ENCODE results near the gene TSC22D2.

TSC22D2 gene

DNA sequence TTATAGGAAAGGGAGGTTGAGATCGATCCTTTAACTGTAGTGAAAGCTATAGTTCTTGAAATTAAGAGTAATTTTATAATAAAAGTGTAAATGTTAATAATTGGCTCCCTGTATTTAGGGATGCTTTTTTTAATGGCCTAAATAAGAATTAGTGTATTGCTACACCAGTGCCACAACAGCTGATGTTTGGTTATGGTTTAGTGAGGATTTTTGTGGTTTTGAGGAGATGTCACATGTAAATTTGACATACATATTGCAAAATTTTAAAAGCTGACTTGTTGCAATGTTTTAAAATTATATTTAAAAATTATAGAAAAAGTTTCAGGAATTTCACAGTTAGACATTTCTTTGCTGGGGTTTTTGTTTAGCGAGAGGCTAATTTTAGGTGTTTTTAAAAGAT, 3.9 kb downstream of the TSC22D2 start:
- TF ChIP-seq, protein P1, sequence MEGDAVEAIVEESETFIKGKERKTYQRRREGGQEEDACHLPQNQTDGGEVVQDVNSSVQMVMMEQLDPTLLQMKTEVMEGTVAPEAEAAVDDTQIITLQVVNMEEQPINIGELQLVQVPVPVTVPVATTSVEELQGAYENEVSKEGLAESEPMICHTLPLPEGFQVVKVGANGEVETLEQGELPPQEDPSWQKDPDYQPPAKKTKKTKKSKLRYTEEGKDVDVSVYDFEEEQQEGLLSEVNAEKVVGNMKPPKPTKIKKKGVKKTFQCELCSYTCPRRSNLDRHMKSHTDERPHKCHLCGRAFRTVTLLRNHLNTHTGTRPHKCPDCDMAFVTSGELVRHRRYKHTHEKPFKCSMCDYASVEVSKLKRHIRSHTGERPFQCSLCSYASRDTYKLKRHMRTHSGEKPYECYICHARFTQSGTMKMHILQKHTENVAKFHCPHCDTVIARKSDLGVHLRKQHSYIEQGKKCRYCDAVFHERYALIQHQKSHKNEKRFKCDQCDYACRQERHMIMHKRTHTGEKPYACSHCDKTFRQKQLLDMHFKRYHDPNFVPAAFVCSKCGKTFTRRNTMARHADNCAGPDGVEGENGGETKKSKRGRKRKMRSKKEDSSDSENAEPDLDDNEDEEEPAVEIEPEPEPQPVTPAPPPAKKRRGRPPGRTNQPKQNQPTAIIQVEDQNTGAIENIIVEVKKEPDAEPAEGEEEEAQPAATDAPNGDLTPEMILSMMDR (IDR thresholded peaks at IDR 0.05), result no peak
- Histone ChIP-seq H3K4me3 (peak overlapping the region; percentile 92), H3K27ac (peak overlapping the region in 1 of 2 donors; percentile 34)
- DNase-seq (ENCODE audit: low spot score), result no peak

DNA sequence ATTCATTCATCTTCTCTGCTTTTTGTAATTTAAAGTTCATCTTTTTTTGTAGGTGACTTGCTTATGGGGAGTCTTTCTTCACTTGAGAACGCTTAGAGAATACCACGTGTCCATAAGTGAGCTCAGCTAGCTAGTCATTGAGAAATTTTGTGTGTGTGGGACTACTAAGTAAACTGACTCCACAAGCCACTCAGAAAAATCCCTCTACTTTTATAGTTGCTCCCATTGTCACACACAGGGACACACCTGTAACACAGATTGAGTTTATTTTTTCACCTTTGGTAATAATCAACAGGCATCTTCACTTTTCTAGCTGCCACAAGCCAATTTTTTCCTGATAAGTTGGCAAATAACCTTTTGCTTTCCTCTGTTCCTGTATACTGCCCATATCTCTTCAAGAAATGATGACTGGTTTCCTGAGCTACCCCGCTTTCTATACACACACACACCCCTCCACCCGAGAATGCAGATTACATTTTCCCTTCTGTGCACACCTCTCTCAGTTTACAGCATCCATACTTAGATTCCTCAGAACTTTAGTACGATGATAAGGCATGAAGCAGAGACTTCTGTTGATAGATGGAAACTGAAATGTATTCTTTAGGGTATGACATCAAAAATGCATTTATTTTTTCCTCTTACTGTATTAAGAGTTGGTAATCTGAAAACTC, 4.6 kb downstream of the TSC22D2 start:
- TF ChIP-seq, protein P1 (IDR thresholded peaks at IDR 0.05), result no peak
- peak overlapping the region; percentile 92 for H3K4me3 ChIP-seq
- peak overlapping the region in 1 of 2 donors; percentile 10 for H3K27ac ChIP-seq
- DNase-seq (ENCODE audit: low spot score), result no peak

DNA sequence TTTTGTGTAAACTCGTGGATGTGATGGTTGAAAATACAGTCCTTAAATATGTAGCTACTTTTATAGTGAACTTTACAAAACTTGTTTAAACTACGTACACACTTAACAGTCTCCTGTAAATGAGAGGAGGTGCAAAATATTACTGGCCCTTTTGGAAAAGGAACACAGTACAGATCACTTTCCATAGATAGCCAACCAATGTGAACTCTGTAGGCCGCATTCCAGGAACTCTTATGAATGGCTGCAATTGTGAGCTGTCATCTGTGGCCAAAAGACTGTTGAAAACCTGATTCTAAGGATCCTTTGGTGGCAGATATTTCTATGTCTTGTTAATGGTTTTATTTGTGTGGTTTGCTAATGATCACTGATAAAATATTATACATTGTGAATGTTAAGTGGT, 6.2 kb downstream of the TSC22D2 start:
- Histone ChIP-seq H3K27ac (no peak overlapping the region), H3K4me3 (peak overlapping the region; percentile 57)
- TF ChIP-seq, protein P1 (IDR thresholded peaks at IDR 0.05), result no peak
- no peak for DNase-seq (ENCODE audit: low spot score)

DNA sequence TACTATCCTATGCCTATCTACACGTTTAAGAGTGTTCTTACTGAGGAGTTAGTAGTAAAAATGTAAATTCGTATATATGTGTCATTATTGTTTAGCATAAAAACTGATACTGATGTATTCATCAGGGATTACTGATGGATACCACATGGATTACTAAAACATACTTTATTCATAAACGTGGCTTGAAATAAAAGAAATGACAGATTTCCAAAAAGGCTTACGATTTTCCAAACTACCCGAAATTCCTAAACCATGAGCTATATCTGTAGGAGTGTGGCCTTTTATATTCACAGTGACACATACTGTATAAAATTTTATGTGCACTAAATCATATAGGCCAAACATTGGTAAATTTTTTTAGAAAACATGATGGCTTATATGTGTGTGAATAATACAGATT, 6.9 kb downstream of the TSC22D2 start:
- TF ChIP-seq, protein P1 (IDR thresholded peaks at IDR 0.05), result no peak
- H3K27ac ChIP-seq, result no peak overlapping the region
- H3K4me3 ChIP-seq, result peak overlapping the region; percentile 57
- no peak for DNase-seq (ENCODE audit: low spot score)

DNA sequence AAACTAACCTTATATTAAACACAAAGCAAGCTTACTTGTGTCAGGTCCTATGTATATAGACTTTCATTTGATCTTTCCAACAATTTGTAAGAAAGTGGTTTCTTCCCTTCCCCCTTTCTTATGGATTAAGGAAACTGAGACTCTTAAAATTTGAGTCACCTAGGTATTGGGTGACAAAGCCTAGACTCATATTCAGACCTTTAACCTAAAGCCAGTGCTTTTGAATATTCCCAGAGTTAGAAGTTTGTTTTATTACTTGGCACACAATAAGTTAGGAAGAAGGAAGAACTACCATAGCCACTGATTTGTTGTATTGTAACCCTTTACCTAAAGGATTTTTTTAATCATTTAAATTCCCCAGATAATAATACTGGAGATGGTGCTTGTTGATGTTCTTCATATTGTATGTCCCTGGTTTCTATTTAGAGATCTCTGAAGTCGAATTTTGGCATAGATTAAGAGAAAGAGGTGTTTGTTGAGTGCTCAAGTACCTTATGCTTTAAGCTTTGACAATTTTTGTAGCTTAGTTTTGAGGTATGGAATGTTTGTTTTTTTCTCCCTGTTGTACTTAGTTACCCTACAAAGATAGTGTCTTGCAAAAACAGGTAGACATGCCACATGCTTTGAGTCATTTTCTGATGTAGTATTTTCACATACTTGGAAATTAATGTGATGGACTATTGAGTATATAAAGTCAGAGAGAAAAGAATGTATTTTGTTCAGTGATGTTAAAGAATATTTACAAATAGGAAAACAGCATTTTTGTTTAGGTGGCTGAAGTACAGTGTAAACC, 11.2 kb downstream of the TSC22D2 start:
- no peak overlapping the region for H3K27ac ChIP-seq

DNA sequence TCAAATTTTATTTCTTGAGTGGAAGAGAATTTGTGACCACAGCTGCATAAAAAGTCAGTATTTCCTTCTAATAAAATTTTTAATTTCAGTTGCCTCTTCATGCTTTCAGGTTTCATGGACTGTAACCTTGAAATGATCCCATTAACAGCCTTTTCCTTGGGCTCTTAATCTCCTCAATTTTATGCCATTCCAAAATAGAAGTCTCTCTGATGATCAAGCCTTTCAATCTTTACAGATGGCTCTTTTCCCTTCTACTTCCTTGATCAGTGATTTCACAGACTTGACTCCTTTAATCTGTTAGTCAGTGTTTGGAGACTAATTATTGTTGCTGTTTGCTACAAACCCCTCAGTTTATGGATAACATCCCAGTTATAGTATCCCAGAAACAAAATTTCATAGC, 11.9 kb downstream of the TSC22D2 start:
- TF ChIP-seq, protein P1 (IDR thresholded peaks at IDR 0.05), result no peak
- no peak overlapping the region for H3K27ac ChIP-seq
- no peak for DNase-seq (ENCODE audit: low spot score)

More for the DNA sequence above, 11.2 kb downstream of the TSC22D2 start:
- no peak for DNase-seq (ENCODE audit: low spot score)
- TF ChIP-seq, protein P1 (IDR thresholded peaks at IDR 0.05), result no peak
- H3K4me3 ChIP-seq, result no peak overlapping the region

DNA sequence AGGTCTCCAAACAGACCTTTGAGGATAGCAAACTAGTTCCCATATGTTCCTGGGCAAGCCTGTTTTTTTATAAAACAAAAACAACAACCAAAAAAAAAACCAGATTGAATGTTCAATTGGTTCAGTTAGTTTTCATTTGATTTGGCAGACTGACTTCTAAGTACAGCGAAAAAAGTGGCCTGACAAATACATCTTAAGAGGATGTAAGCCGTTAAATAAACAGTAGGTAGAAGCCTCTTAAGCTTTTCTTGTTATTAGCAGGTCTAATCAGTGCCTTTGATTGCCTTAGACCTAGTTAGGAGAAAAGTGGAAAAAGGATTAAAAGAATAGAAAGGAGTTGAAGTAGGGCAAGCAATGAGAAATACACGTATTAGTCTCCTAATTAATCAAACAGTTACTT, 13.2 kb downstream of the TSC22D2 start:
- no peak overlapping the region for H3K4me3 ChIP-seq
- DNase-seq (ENCODE audit: low spot score), result no peak
- no peak overlapping the region for H3K27ac ChIP-seq
- TF ChIP-seq, protein P1 (IDR thresholded peaks at IDR 0.05), result no peak

More for the DNA sequence above, 11.9 kb downstream of the TSC22D2 start:
- no peak overlapping the region for H3K4me3 ChIP-seq

All from coronary artery (tissue), 2 donors.